Spleen (tissue), 7 donors: ENCODE data around the gene MAP1LC3A.

Experiments used
- CTCF ChIP-seq, 11 experiments: fragments of 200-600 bp in 7 of 11; fragments of 450-650 bp in 4 of 11; sonication (generic) in 4 of 11; IDR thresholded peaks in 8 of 11; conservative IDR thresholded peaks in 3 of 11; 1 replicate in 7 of 11; 2 replicates in 4 of 11; pipeline versions ENCODE4 v1.4.0 to v1.8.0; 2016 to 2021; ENCODE audit warnings: antibody characterized with exemption in 11 of 11, inconsistent platforms in 4 of 11, mild to moderate bottlenecking in 1 of 11
- POLR2A ChIP-seq, 3 donors: fragments of 450-650 bp; IDR thresholded peaks; one replicate each; pipeline ENCODE4 v1.5.1; 2017; ENCODE audit warnings: antibody characterized with exemption in 3 of 3, mild to moderate bottlenecking in 1 of 3
- POLR2AphosphoS5 ChIP-seq, 3 donors: sonication (generic); formaldehyde crosslinking; IDR thresholded peaks; one replicate each; pipeline ENCODE4 v1.5.1; 2017; ENCODE audit warnings: antibody characterized with exemption in 3 of 3
- donor health status: DM: no; HTN: no; CAD: no; lungs with moderate emphysema.
- donor health status: DM: no; HTN: no; CAD: no.
- donor health status: DM: no; HTN: no; CAD: no.

GRCh38 chr20:34510575-34510974 lies 47.9 kb upstream of the MAP1LC3A start:
- TF ChIP-seq POLR2A (IDR thresholded peaks at IDR 0.05) (no peak), CTCF (IDR thresholded peaks at IDR 0.05 in 8 of 11, conservative IDR thresholded peaks at IDR 0.05 in 3 of 11) (no peak), POLR2AphosphoS5 (IDR thresholded peaks at IDR 0.05) (no peak)
